CD4-positive, CD25-positive, alpha-beta regulatory T cell (primary cell): ENCODE results near the gene STK32C. TPM values are rescaled to one million over a fixed set of nuclear protein-coding genes. Genes with fewer than 3 reads are reported as not detected.
A peak's percentile ranks its signal among the peaks of the same experiment; 100 is the strongest.

Experiments
- ATAC-seq, 2 donors: fragments of 150-1000 bp; cut with Tn5 transposase; one replicate each; pipeline ENCODE4 v1.10.0; 2021; ENCODE audit warnings: low read depth in 2 of 2, moderate number of reproducible peaks in 2 of 2, moderate library complexity in 1 of 2
- DNase-seq, 3 donors: peaks; one replicate each; pipeline versions ENCODE4 v3.0.0 to v3.0.0-alpha.2; 2012 to 2022; ENCODE audit warnings: mixed read lengths in 1 of 3
- H3K27ac ChIP-seq: one replicate; pipeline ENCODE4 v1.7.0; 2013; ENCODE audit warnings: mild to moderate bottlenecking, low read length; ENCODE audit not compliant: insufficient read depth, poor library complexity, severe bottlenecking
- H3K27me3 ChIP-seq: one replicate; pipeline ENCODE4 v1.7.0; 2013; ENCODE audit warnings: low read length; ENCODE audit not compliant: control insufficient read depth, insufficient read depth
- H3K36me3 ChIP-seq: one replicate; pipeline ENCODE4 v1.7.0; 2013; ENCODE audit warnings: mild to moderate bottlenecking, low read length, moderate library complexity; ENCODE audit not compliant: control insufficient read depth, insufficient read depth
- H3K4me1 ChIP-seq: 2 replicates; pipeline ENCODE4 v1.7.0; 2013; ENCODE audit warnings: mild to moderate bottlenecking, low read length; ENCODE audit not compliant: insufficient read depth, control insufficient read depth, poor library complexity, severe bottlenecking
- H3K4me3 ChIP-seq: one replicate; pipeline ENCODE4 v1.7.0; 2013; ENCODE audit warnings: low read depth, mild to moderate bottlenecking, low read length, moderate library complexity
- H3K9me3 ChIP-seq, 2 experiments: 1 replicate in 1 of 2; 2 replicates in 1 of 2; pipeline ENCODE4 v1.7.0; 2013; ENCODE audit warnings: low read length in 2 of 2, mild to moderate bottlenecking in 1 of 2, moderate library complexity in 1 of 2; ENCODE audit not compliant: control insufficient read depth in 2 of 2
- H3K27ac Mint-ChIP-seq, 3 donors: one replicate each; pipeline ENCODE4 v1.8.0; 2020 to 2022; ENCODE audit warnings: mild to moderate bottlenecking in 3 of 3, mixed read lengths in 3 of 3, moderate library complexity in 2 of 3
- H3K27me3 Mint-ChIP-seq: one replicate; pipeline ENCODE4 v1.8.0; 2022; ENCODE audit warnings: mild to moderate bottlenecking, mixed read lengths
- H3K36me3 Mint-ChIP-seq: one replicate; pipeline ENCODE4 v1.8.0; 2020; ENCODE audit warnings: mixed read lengths
- H3K4me1 Mint-ChIP-seq, 4 donors: one replicate each; pipeline ENCODE4 v1.8.0; 2020 to 2022; ENCODE audit warnings: mixed read lengths in 4 of 4, mild to moderate bottlenecking in 1 of 4
- H3K4me3 Mint-ChIP-seq, 4 donors: one replicate each; pipeline ENCODE4 v1.8.0; 2020 to 2022; ENCODE audit warnings: mild to moderate bottlenecking in 4 of 4, mixed read lengths in 4 of 4, moderate library complexity in 3 of 4
- H3K9me3 Mint-ChIP-seq, 7 donors: one replicate each; pipeline ENCODE4 v1.8.0; 2020 to 2022; ENCODE audit warnings: mixed read lengths in 7 of 7, mild to moderate bottlenecking in 3 of 7, moderate library complexity in 2 of 7
- polyA plus RNA-seq, 4 donors: library from polyadenylated mRNA; unstranded; fragments of 300-500 nt; fragmentation: Illumina TruSeq; gene quantifications; one replicate each; pipeline ENCODE4 v1.2.3, GENCODE V29; 2021
- total RNA-seq: library from RNA; stranded (reverse); gene quantifications from one replicate; pipeline ENCODE4 v1.2.3, GENCODE V29; 2022

Gene STK32C
- total and polyA plus RNA-seq, 5 donors from 2014 or later = 3.5 to 7.0 (median 6.6) TPM

- Mint-ChIP-seq H3K36me3 (no peaks in the 10 kb centered on the region), H3K9me3 (peaks cover 0 to 4% (median 0%) of the 10 kb centered on the region in 7 donors), H3K4me1 (peaks cover 0 to 31% (median 6%) of the 10 kb centered on the region in 4 donors), H3K27me3 (no peaks in the 10 kb centered on the region), H3K4me3 (peak overlapping the region in 2 of 4 donors; percentile 47 to 60), H3K27ac (peak overlapping the region in 2 of 3 donors; percentile 81 to 95)
- ATAC-seq (peak in 1 of 2 donors; percentile 36), DNase-seq (peak; percentile 38 to 59 (median 45))
- Histone ChIP-seq H3K36me3 (no peaks in the 10 kb centered on the region), H3K27me3 (no peaks in the 10 kb centered on the region), H3K4me1 (peaks cover 14% of the 10 kb centered on the region), H3K27ac (peak overlapping the region; percentile 87), H3K9me3 (no peaks in the 10 kb centered on the region), H3K4me3 (no peak overlapping the region)
Observed at GRCh38 chr10:132158122-132158741, 149.5 kb downstream of the STK32C start.

Other genes with a start within 250 kb of the STK32C start
- 0.42 TPM for gene JAKMIP3, start 242.0 kb downstream of the STK32C start, total RNA-seq
- gene JAKMIP3, start 242.0 kb downstream of the STK32C start, polyA plus RNA-seq = not detected
- 1.2 TPM for gene DPYSL4, start 121.0 kb downstream of the STK32C start, total RNA-seq
- 1 to 10 TPM in 1 of 4 donors, not detected in 3; 1.9 TPM for gene DPYSL4, start 121.0 kb downstream of the STK32C start, polyA plus RNA-seq
- gene LRRC27, start 24.2 kb upstream of the STK32C start, total RNA-seq = 2.6 TPM
- gene LRRC27, start 24.2 kb upstream of the STK32C start, polyA plus RNA-seq = 1 to 10 TPM in 3 of 4 donors, under 1 TPM in 1; 0.67 to 3.3 (median 2.2) TPM
- 10.9 TPM for gene PWWP2B, start 89.2 kb upstream of the STK32C start, total RNA-seq
- gene PWWP2B, start 89.2 kb upstream of the STK32C start, polyA plus RNA-seq = 1 to 10 TPM in 1 of 4 donors, under 1 TPM in 3; 0.56 to 1.4 (median 0.87) TPM
- gene INPP5A, start 229.8 kb upstream of the STK32C start, total RNA-seq = 21.3 TPM
- 1 to 10 TPM in 2 of 4 donors, under 1 TPM in 2; 0.66 to 1.7 (median 0.89) TPM for gene INPP5A, start 229.8 kb upstream of the STK32C start, polyA plus RNA-seq